H1 (cell line): Measurements from ENCODE around the gene EPB41L4B. TPM values are rescaled to one million over a fixed set of nuclear protein-coding genes. Genes with fewer than 3 reads are reported as not detected.

Source experiments
- CTCF ChIA-PET: fragments of 300-600 bp; sonication (Branson Sonifier 250); formaldehyde crosslinking; loops from one replicate; lab custom pipeline; 2021; ENCODE audit not compliant: partially characterized antibody; lab: Charles Lee
- POLR2A ChIA-PET: fragments of 300-600 bp; sonication (Branson Sonifier 250); formaldehyde crosslinking; loops from one replicate; lab custom pipeline; 2021; ENCODE audit warnings: inconsistent platforms; ENCODE audit not compliant: partially characterized antibody; lab: Charles Lee
- DNase-seq, 2 experiments: peaks; one replicate each; pipeline versions ENCODE4 v3.0.0 to v3.0.0-alpha.2; 2010 to 2022; ENCODE audit warnings: low spot score in 2 of 2, low read depth in 1 of 2, mixed read lengths in 1 of 2
- FAIRE-seq: peaks from 2 replicates; lab custom pipeline; 2011; peaks lifted over from hg19 to GRCh38; lab: Jason Lieb, UNC
- H2AFZ ChIP-seq: 2 replicates; pipeline ENCODE4 v1.8.1; 2012; ENCODE audit warnings: low read length, inconsistent platforms
- H2AK5ac ChIP-seq: 2 replicates; pipeline ENCODE4 v1.6.1; 2013; ENCODE audit warnings: low read depth, low read length
- H2BK120ac ChIP-seq: replicated peaks from 2 replicates; pipeline ENCODE3; 2013; ENCODE audit warnings: low read depth, low read length, inconsistent platforms
- H2BK12ac ChIP-seq: 2 replicates; pipeline ENCODE4 v1.6.1; 2013; ENCODE audit warnings: low read depth, low read length
- H2BK15ac ChIP-seq: 2 replicates; pipeline ENCODE4 v1.6.1; 2013; ENCODE audit warnings: low read length
- H2BK20ac ChIP-seq: 2 replicates; pipeline ENCODE4 v1.6.1; 2013; ENCODE audit warnings: low read length
- H2BK5ac ChIP-seq: 2 replicates; pipeline ENCODE4 v1.6.1; 2013; ENCODE audit warnings: low read depth, low read length
- H3K14ac ChIP-seq: 2 replicates; pipeline ENCODE4 v1.6.1; 2013; ENCODE audit warnings: inconsistent platforms; ENCODE audit not compliant: insufficient read length
- H3K18ac ChIP-seq: 2 replicates; pipeline ENCODE4 v1.6.1; 2013; ENCODE audit warnings: low read length; ENCODE audit errors: extremely low read depth
- H3K23ac ChIP-seq: 2 replicates; pipeline ENCODE4 v1.6.1; 2013; ENCODE audit warnings: inconsistent platforms; ENCODE audit not compliant: insufficient read length
- H3K23me2 ChIP-seq: 2 replicates; pipeline ENCODE4 v1.6.1; 2013; ENCODE audit warnings: low read depth, low read length
- H3K27ac ChIP-seq: 2 replicates; pipeline ENCODE4 v1.6.1; 2011; ENCODE audit warnings: low read depth, low read length, inconsistent platforms
- H3K27me3 ChIP-seq, 4 experiments: replicated peaks in 1 of 4; 1 replicate in 1 of 4; 2 replicates in 3 of 4; pipeline versions ENCODE4 v1.6.1 to v1.8.1; 2011 to 2013; ENCODE audit warnings: low read length in 3 of 4, mild to moderate bottlenecking in 3 of 4, inconsistent platforms in 2 of 4, mixed read lengths in 2 of 4, moderate library complexity in 1 of 4; ENCODE audit not compliant: control insufficient read depth in 3 of 4, insufficient read depth in 3 of 4; ENCODE audit errors: extremely low read depth in 1 of 4
- H3K36me3 ChIP-seq, 4 experiments: 2 replicates each; pipeline versions ENCODE4 v1.6.1 to v1.8.1; 2011 to 2013; ENCODE audit warnings: mild to moderate bottlenecking in 4 of 4, low read length in 3 of 4, moderate library complexity in 2 of 4, control low read depth in 1 of 4, inconsistent platforms in 1 of 4; ENCODE audit not compliant: insufficient read depth in 4 of 4, control insufficient read depth in 2 of 4
- H3K4ac ChIP-seq: replicated peaks from 2 replicates; pipeline ENCODE3; 2013; ENCODE audit warnings: low read length, low read depth, mixed read lengths, inconsistent platforms; ENCODE audit not compliant: insufficient read length
- H3K4me1 ChIP-seq, 4 experiments: replicated peaks in 1 of 4; 1 replicate in 1 of 4; 2 replicates in 3 of 4; pipeline versions ENCODE4 v1.6.1 to v1.8.1; 2011 to 2013; ENCODE audit warnings: low read length in 3 of 4, inconsistent platforms in 2 of 4, mixed read lengths in 1 of 4; ENCODE audit not compliant: insufficient read depth in 4 of 4, control insufficient read depth in 3 of 4
- H3K4me2 ChIP-seq, 2 experiments: 2 replicates each; pipeline versions ENCODE4 v1.6.1 to v1.8.1; 2011 to 2013; ENCODE audit warnings: low read depth in 2 of 2, low read length in 2 of 2, control low read depth in 1 of 2, inconsistent platforms in 1 of 2, mild to moderate bottlenecking in 1 of 2; ENCODE audit not compliant: insufficient read depth in 1 of 2
- H3K4me3 ChIP-seq, 4 experiments: fragments of 200-600, 300-600 bp in 1 of 4; sonication (generic), shearing (Covaris generic), sonication (Bioruptor Twin) in 1 of 4; 2 replicates each; pipeline versions ENCODE4 v1.5.1 to v1.8.1; 2011 to 2016; ENCODE audit warnings: low read length in 4 of 4, low read depth in 3 of 4, control low read depth in 2 of 4, inconsistent platforms in 2 of 4, mild to moderate bottlenecking in 2 of 4, mixed read lengths in 1 of 4, moderate library complexity in 1 of 4; ENCODE audit not compliant: insufficient read depth in 2 of 4; ENCODE audit errors: extremely low read depth in 1 of 4
- H3K56ac ChIP-seq: replicated peaks from 2 replicates; pipeline ENCODE3; 2013; ENCODE audit warnings: low read depth, mild to moderate bottlenecking, mixed read lengths, low read length, inconsistent platforms; ENCODE audit not compliant: insufficient read length
- H3K79me1 ChIP-seq: 2 replicates; pipeline ENCODE4 v1.6.1; 2013; ENCODE audit warnings: low read depth, low read length, control low read depth
- H3K79me2 ChIP-seq, 2 experiments: 2 replicates each; pipeline versions ENCODE4 v1.6.1 to v1.8.1; 2012 to 2013; ENCODE audit warnings: low read length in 2 of 2, mild to moderate bottlenecking in 2 of 2, inconsistent platforms in 1 of 2; ENCODE audit not compliant: insufficient read depth in 2 of 2, control insufficient read depth in 1 of 2
- H3K9ac ChIP-seq, 4 experiments: replicated peaks in 1 of 4; 1 replicate in 1 of 4; 2 replicates in 3 of 4; pipeline versions ENCODE4 v1.6.1 to v1.8.1; 2011 to 2013; ENCODE audit warnings: low read depth in 3 of 4, low read length in 3 of 4, control low read depth in 2 of 4, mild to moderate bottlenecking in 2 of 4, moderate library complexity in 2 of 4, inconsistent platforms in 1 of 4; ENCODE audit errors: extremely low read depth in 1 of 4
- H3K9me3 ChIP-seq, 2 experiments: 2 replicates each; pipeline versions ENCODE4 v1.6.1 to v1.8.1; 2012 to 2013; ENCODE audit warnings: mild to moderate bottlenecking in 2 of 2, moderate library complexity in 2 of 2, control low read depth in 1 of 2, inconsistent platforms in 1 of 2, low read depth in 1 of 2, low read length in 1 of 2, mixed read lengths in 1 of 2; ENCODE audit not compliant: insufficient read depth in 2 of 2
- H4K20me1 ChIP-seq, 2 experiments: replicated peaks in 1 of 2; 2 replicates each; pipeline versions ENCODE3 to v1.8.1; 2011 to 2013; ENCODE audit warnings: inconsistent platforms in 2 of 2, low read length in 2 of 2, mild to moderate bottlenecking in 1 of 2; ENCODE audit not compliant: insufficient read depth in 2 of 2, control insufficient read depth in 1 of 2
- H4K5ac ChIP-seq: 2 replicates; pipeline ENCODE4 v1.6.1; 2013; ENCODE audit warnings: low read length, low read depth, mixed read lengths, inconsistent platforms; ENCODE audit not compliant: insufficient read length
- H4K8ac ChIP-seq: 2 replicates; pipeline ENCODE4 v1.8.0; 2013; ENCODE audit warnings: mild to moderate bottlenecking, moderate library complexity, low read length, inconsistent platforms; ENCODE audit not compliant: insufficient read depth; ENCODE audit errors: extremely low read depth
- H4K91ac ChIP-seq: replicated peaks from 2 replicates; pipeline ENCODE3; 2013; ENCODE audit warnings: low read length, mixed read lengths, inconsistent platforms; ENCODE audit not compliant: insufficient read length
- CTCF ChIP-seq, 3 experiments: IDR thresholded peaks; 1 replicate in 2 of 3; 2 replicates in 1 of 3; pipeline versions ENCODE4 v1.5.1 to v1.6.1; 2011; ENCODE audit warnings: low read length in 3 of 3, mild to moderate bottlenecking in 3 of 3, inconsistent platforms in 2 of 3, low read depth in 1 of 3, moderate library complexity in 1 of 3; ENCODE audit not compliant: insufficient read depth in 1 of 3; ENCODE audit errors: control extremely low read depth in 1 of 3
- JUN ChIP-seq: IDR thresholded peaks from 2 replicates; pipeline ENCODE4 v1.6.1; 2011; ENCODE audit warnings: low read depth, mild to moderate bottlenecking, improper control_type of control experiment, low read length
- MAFK ChIP-seq: IDR thresholded peaks from 2 replicates; pipeline ENCODE4 v1.6.1; 2012; ENCODE audit warnings: low read depth, mild to moderate bottlenecking, improper control_type of control experiment, low read length
- RAD21 ChIP-seq, 2 experiments: IDR thresholded peaks in 1 of 2; conservative IDR thresholded peaks in 1 of 2; 2 replicates each; pipeline ENCODE4 v1.6.1; 2011; ENCODE audit warnings: low read depth in 2 of 2, low read length in 2 of 2, improper control_type of control experiment in 1 of 2, inconsistent platforms in 1 of 2, mild to moderate bottlenecking in 1 of 2, moderate library complexity in 1 of 2
- WGBS, 2 experiments: shearing (Covaris generic) in 1 of 2; methylation state at CpG; one replicate each; pipeline versions ENCODE4 v1.1.6 to v1.1.7; 2013 to 2015; ENCODE audit warnings: low lambda C conversion rate in 2 of 2, mixed read lengths in 2 of 2, inconsistent platforms in 1 of 2, low coverage in 1 of 2, missing lambda C conversion rate in 1 of 2; ENCODE audit not compliant: insufficient replicate concordance in 2 of 2, insufficient coverage in 1 of 2, insufficient read length in 1 of 2; ENCODE audit errors: extremely low coverage in 1 of 2, missing lambda C conversion rate in 1 of 2; 5-methylcytosine and 5-hydroxymethylcytosine counted together
- polyA plus RNA-seq, 7 experiments: library from polyadenylated mRNA; depleted of rRNA in 3 of 7; stranded (reverse) in 5 of 7; unstranded in 2 of 7; fragments of >200 nt in 5 of 7; fragments of 200-250 nt in 2 of 7; gene quantifications; 1 replicate in 5 of 7; 2 replicates in 1 of 7; 4 replicates in 1 of 7; pipeline versions ENCODE4 v1.2.1 to v1.2.3, GENCODE V29; 2011 to 2013; ENCODE audit warnings: missing spikeins in 2 of 7, mixed read lengths in 2 of 7
- total RNA-seq: library from RNA; stranded (reverse); fragmentation: NEBNext Ultra II Directional; extraction: Animal tissue kit (Norgen Biotek cat#: 25700); gene quantifications from 2 replicates; pipeline ENCODE4 v1.2.1, GENCODE V29; 2021

EPB41L4B gene
- total and polyA plus RNA-seq, 2 of the 8 experiments (the other 6 are each of a cell fraction or from before 2014, with no cell fraction given): 11.9 to 25.0 TPM

- H3K79me2 ChIP-seq: no peaks in the 10 kb centered on the region
- no peak overlapping the region for H3K56ac ChIP-seq
- H3K18ac ChIP-seq: no peak overlapping the region
- H3K4me1 ChIP-seq: no peaks in the 10 kb centered on the region
- H3K23ac ChIP-seq: no peak overlapping the region
- no peak overlapping the region for H3K4me2 ChIP-seq
- DNase-seq: no peak
- no peaks in the 10 kb centered on the region for H4K20me1 ChIP-seq
- H2BK5ac ChIP-seq: no peak overlapping the region
- H3K23me2 ChIP-seq: no peaks in the 10 kb centered on the region
- H3K4ac ChIP-seq: no peak overlapping the region
- H3K9ac ChIP-seq: no peak overlapping the region
- ChIA-PET CTCF (interaction anchor here (1.4 kb wide), 1 partner anchor 35 kb away, joined by 3 read pairs; no protein-coding TSS in a partner anchor), POLR2A (interaction anchor here (1.1 kb wide), 1 partner anchor 14 kb away, joined by 3 read pairs; no protein-coding TSS in a partner anchor)
- H2BK120ac ChIP-seq: no peak overlapping the region
- H2AK5ac ChIP-seq: no peak overlapping the region
- H2AFZ ChIP-seq: no peak overlapping the region
- H3K4me3 ChIP-seq: no peak overlapping the region
- H4K8ac ChIP-seq: no peak overlapping the region
- H3K79me1 ChIP-seq: no peaks in the 10 kb centered on the region
- H2BK15ac ChIP-seq: no peak overlapping the region
- H3K27me3 ChIP-seq: no peaks in the 10 kb centered on the region
- TF ChIP-seq JUN: no peak
- TF ChIP-seq MAFK: no peak
- TF ChIP-seq RAD21 (IDR thresholded peaks at IDR 0.05 in 1 of 2, conservative IDR thresholded peaks at IDR 0.05 in 1 of 2; ENCODE audit: low read depth in 2 of 2, low read length in 2 of 2): peak; percentile 15; a peak in 1 of 4 replicates
- TF ChIP-seq CTCF (IDR thresholded peaks at IDR 0.05; ENCODE audit: control extremely low read depth in 1 of 3, insufficient read depth in 1 of 3, low read depth in 1 of 3, low read length in 3 of 3): peak in 1 of 3 experiments; percentile 9; a peak in 1 of 4 replicates
- no peaks in the 10 kb centered on the region for H3K36me3 ChIP-seq
- WGBS, 2 experiments: 85% methylated on average over 2 of the region's 2 CpGs; no CpG with 5 or more reads in 1 of the 2 experiments
- peak; percentile 57 for FAIRE-seq
- no peaks in the 10 kb centered on the region for H3K9me3 ChIP-seq
- H2BK20ac ChIP-seq: no peak overlapping the region
- no peak overlapping the region for H3K27ac ChIP-seq
- H4K91ac ChIP-seq: no peak overlapping the region
- no peak overlapping the region for H2BK12ac ChIP-seq
- no peak overlapping the region for H3K14ac ChIP-seq
- no peak overlapping the region for H4K5ac ChIP-seq
Observed at GRCh38 chr9:109132567-109133021, 188.3 kb downstream of the EPB41L4B start.
